HEK293 (cell line): Measurements from ENCODE around the gene DOCK4.

Experiments
- CTCF ChIP-seq: fragments of 450-650 bp; formaldehyde crosslinking; IDR thresholded peaks from 2 replicates; pipeline ENCODE4 v1.5.1; 2016; ENCODE audit warnings: missing biosample characterization, missing genetic modification characterization
- KLF17 ChIP-seq: fragments of 450-650 bp; formaldehyde crosslinking; IDR thresholded peaks from 2 replicates; pipeline ENCODE4 v1.5.1; 2016; ENCODE audit warnings: missing biosample characterization, missing genetic modification characterization
- PRDM4 ChIP-seq: fragments of 450-650 bp; formaldehyde crosslinking; IDR thresholded peaks from 2 replicates; pipeline ENCODE4 v1.5.1; 2017; ENCODE audit warnings: missing biosample characterization, missing genetic modification characterization
- PRDM6 ChIP-seq: fragments of 450-650 bp; formaldehyde crosslinking; IDR thresholded peaks from 2 replicates; pipeline ENCODE4 v1.5.1; 2017; ENCODE audit warnings: missing biosample characterization, missing genetic modification characterization
- SCRT2 ChIP-seq: fragments of 450-650 bp; formaldehyde crosslinking; IDR thresholded peaks from 2 replicates; pipeline ENCODE4 v1.5.1; 2016; ENCODE audit warnings: missing biosample characterization, missing genetic modification characterization
- ZBTB11 ChIP-seq: fragments of 450-650 bp; formaldehyde crosslinking; conservative IDR thresholded peaks from 2 replicates; pipeline ENCODE4 v1.5.1; 2016; ENCODE audit warnings: low read depth, missing biosample characterization, missing genetic modification characterization
- ZBTB17 ChIP-seq: fragments of 450-650 bp; formaldehyde crosslinking; IDR thresholded peaks from 2 replicates; pipeline ENCODE4 v1.5.1; 2016; ENCODE audit warnings: missing biosample characterization, missing genetic modification characterization
- ZBTB20 ChIP-seq: fragments of 450-650 bp; formaldehyde crosslinking; IDR thresholded peaks from 2 replicates; pipeline ENCODE4 v1.5.1; 2016; ENCODE audit warnings: missing biosample characterization, missing genetic modification characterization
- ZBTB21 ChIP-seq: fragments of 450-650 bp; formaldehyde crosslinking; IDR thresholded peaks from 2 replicates; pipeline ENCODE4 v1.5.1; 2017; ENCODE audit warnings: missing biosample characterization, missing genetic modification characterization
- ZBTB6 ChIP-seq: fragments of 450-650 bp; formaldehyde crosslinking; IDR thresholded peaks from 2 replicates; pipeline ENCODE4 v1.5.1; 2017; ENCODE audit warnings: missing biosample characterization, missing genetic modification characterization
- ZNF114 ChIP-seq: fragments of 450-650 bp; formaldehyde crosslinking; IDR thresholded peaks from 2 replicates; pipeline ENCODE4 v1.5.0; 2017; ENCODE audit warnings: missing biosample characterization, missing genetic modification characterization
- ZNF132 ChIP-seq: fragments of 450-650 bp; formaldehyde crosslinking; IDR thresholded peaks from 2 replicates; pipeline ENCODE4 v1.5.1; 2017; ENCODE audit warnings: missing biosample characterization, missing genetic modification characterization, borderline replicate concordance
- ZNF16 ChIP-seq: fragments of 450-650 bp; formaldehyde crosslinking; IDR thresholded peaks from 2 replicates; pipeline ENCODE4 v1.5.1; 2016; ENCODE audit warnings: low read depth, missing biosample characterization, missing genetic modification characterization
- ZNF169 ChIP-seq: fragments of 450-650 bp; formaldehyde crosslinking; IDR thresholded peaks from 2 replicates; pipeline ENCODE4 v1.5.1; 2016; ENCODE audit warnings: missing biosample characterization, missing genetic modification characterization
- ZNF18 ChIP-seq: fragments of 450-650 bp; formaldehyde crosslinking; IDR thresholded peaks from 2 replicates; pipeline ENCODE4 v1.5.1; 2016; ENCODE audit warnings: missing biosample characterization, missing genetic modification characterization
- ZNF19 ChIP-seq: fragments of 450-650 bp; formaldehyde crosslinking; IDR thresholded peaks from 2 replicates; pipeline ENCODE4; 2016; ENCODE audit warnings: missing biosample characterization, missing genetic modification characterization, low read depth
- ZNF202 ChIP-seq: fragments of 450-650 bp; formaldehyde crosslinking; IDR thresholded peaks from 2 replicates; pipeline ENCODE4 v1.5.1; 2016; ENCODE audit warnings: missing biosample characterization, missing genetic modification characterization, borderline replicate concordance
- ZNF211 ChIP-seq: fragments of 450-650 bp; formaldehyde crosslinking; IDR thresholded peaks from 2 replicates; pipeline ENCODE4 v1.5.1; 2016; ENCODE audit warnings: low read depth, missing biosample characterization, missing genetic modification characterization
- ZNF221 ChIP-seq: fragments of 450-650 bp; formaldehyde crosslinking; IDR thresholded peaks from 2 replicates; pipeline ENCODE4 v1.5.1; 2017; ENCODE audit warnings: missing biosample characterization, missing genetic modification characterization, borderline replicate concordance
- ZNF223 ChIP-seq: fragments of 450-650 bp; formaldehyde crosslinking; IDR thresholded peaks from 2 replicates; pipeline ENCODE4 v1.5.1; 2016; ENCODE audit warnings: missing biosample characterization, missing genetic modification characterization
- ZNF423 ChIP-seq: fragments of 450-650 bp; formaldehyde crosslinking; IDR thresholded peaks from 2 replicates; pipeline ENCODE4 v1.5.1; 2016; ENCODE audit warnings: missing biosample characterization, missing genetic modification characterization
- ZNF514 ChIP-seq: fragments of 450-650 bp; formaldehyde crosslinking; IDR thresholded peaks from 2 replicates; pipeline ENCODE4 v1.5.1; 2016; ENCODE audit warnings: missing biosample characterization, missing genetic modification characterization
- ZNF560 ChIP-seq: fragments of 450-650 bp; formaldehyde crosslinking; IDR thresholded peaks from 2 replicates; pipeline ENCODE4 v1.5.1; 2017; ENCODE audit warnings: missing biosample characterization, missing genetic modification characterization, borderline replicate concordance
- ZNF623 ChIP-seq: fragments of 450-650 bp; formaldehyde crosslinking; IDR thresholded peaks from 2 replicates; pipeline ENCODE4 v1.5.1; 2016; ENCODE audit warnings: missing biosample characterization, missing genetic modification characterization
- ZNF626 ChIP-seq: fragments of 450-650 bp; sonication (Bioruptor Pico); formaldehyde crosslinking; IDR thresholded peaks from 2 replicates; pipeline ENCODE4 v1.5.1; 2018; ENCODE audit warnings: missing biosample characterization, missing genetic modification characterization, inconsistent platforms
- ZSCAN23 ChIP-seq: fragments of 450-650 bp; formaldehyde crosslinking; IDR thresholded peaks from 2 replicates; pipeline ENCODE4 v1.5.1; 2016; ENCODE audit warnings: missing biosample characterization, missing genetic modification characterization

DOCK4 gene

GRCh38 chr7:112150823-112151641, 55.2 kb downstream of the DOCK4 start (continued):
- TF ChIP-seq ZNF211 (tag by site-specific recombination) (no peak), ZNF19 (tag by site-specific recombination) (0 out of 2 replicates have a peak, but pooled peaks have one; percentile 64), ZNF221 (tag by site-specific recombination) (no peak), ZNF423 (tag by site-specific recombination) (peak; percentile 37; the same call in 1 of the 2 replicates), ZBTB20 (0 out of 2 replicates have a peak, but pooled peaks have one; percentile 20), ZBTB17 (tag by site-specific recombination) (peak; percentile 50; the same call in 1 of the 2 replicates), ZNF623 (tag by site-specific recombination) (no peak), PRDM6 (tag by site-specific recombination) (peak; percentile 100), CTCF (tag by site-specific recombination) (no peak), ZBTB11 (tag by site-specific recombination) (no peak; the same call in 1 of the 2 replicates), ZBTB21 (tag by site-specific recombination) (peak; percentile 48; the same call in 1 of the 2 replicates), PRDM4 (tag by site-specific recombination) (peak; percentile 93), ZBTB6 (peak; percentile 84), SCRT2 (tag by site-specific recombination) (no peak), ZSCAN23 (tag by site-specific recombination) (no peak), ZNF114 (tag by site-specific recombination) (no peak), ZNF18 (peak; percentile 76), ZNF202 (no peak), ZNF626 (tag by site-specific recombination) (no peak), ZNF223 (tag by site-specific recombination) (no peak), ZNF169 (tag by site-specific recombination) (no peak), ZNF514 (tag by site-specific recombination) (no peak), ZNF132 (tag by site-specific recombination) (no peak), ZNF560 (tag by site-specific recombination) (no peak), ZNF16 (tag by site-specific recombination) (no peak), KLF17 (tag by site-specific recombination) (no peak)
